HCT116 (cell line): ENCODE measurements around the gene CEMIP2. TPM values are rescaled to one million over a fixed set of nuclear protein-coding genes. Genes with fewer than 3 reads are reported as not detected.

Experiments used
- ATAC-seq: fragments of 200-7000 bp; cut with Tn5 transposase; 2 replicates; pipeline ENCODE4 v1.9.1; 2020; ENCODE audit warnings: mild to moderate bottlenecking, moderate library complexity
- BruUV-seq: library from RNA; stranded (reverse); fragments of 400-500 nt; replicated peaks from 2 replicates; lab custom pipeline; 2021; lab: Mats Ljungman, UMichigan
- CTCF ChIA-PET: fragments of 300-600 bp; sonication (Branson Sonifier 250); formaldehyde crosslinking; loops from one replicate; lab custom pipeline; 2021; ENCODE audit warnings: antibody characterized with exemption; lab: Charles Lee
- POLR2A ChIA-PET: fragments of 300-600, 350-600 bp; sonication (Branson Sonifier 250); formaldehyde crosslinking; loops from one replicate; lab custom pipeline; 2021; ENCODE audit warnings: antibody characterized with exemption; lab: Charles Lee
- RAD21 ChIA-PET, 2 experiments: fragments of 300-600 bp; sonication (Branson Sonifier 250); formaldehyde crosslinking; loops; one replicate each; lab custom pipeline; 2023; ENCODE audit warnings: low total read pairs in 2 of 2; ENCODE audit not compliant: uncharacterized antibody in 2 of 2, unreplicated experiment in 2 of 2, low non-redundant PET in 1 of 2; lab: Charles Lee
- DNase-seq: peaks from one replicate; pipeline ENCODE4 v3.0.0-alpha.2; 2010; ENCODE audit warnings: low read depth, low spot score
- H2AFZ ChIP-seq: fragments of 200-600 bp; shearing (Covaris generic), sonication (generic); 2 replicates; pipeline ENCODE4 v1.6.1; 2017; ENCODE audit warnings: low read depth, mixed run types, mixed read lengths, antibody characterized with exemption, low read length; ENCODE audit not compliant: poor library complexity, severe bottlenecking
- H3K27ac ChIP-seq: 2 replicates; pipeline ENCODE4 v1.5.1; 2012; ENCODE audit warnings: low read depth, low read length
- H3K27me3 ChIP-seq: fragments of 200-600 bp; sonication (generic); 2 replicates; pipeline ENCODE4 v1.6.1; 2016; ENCODE audit warnings: mixed run types, low read length, mixed read lengths; ENCODE audit not compliant: insufficient read depth
- H3K36me3 ChIP-seq, 2 experiments: fragments of 200-500 bp in 1 of 2; fragments of 200-600 bp in 1 of 2; sonication (Bioruptor generic) in 1 of 2; sonication (generic) in 1 of 2; 2 replicates each; pipeline versions ENCODE4 v1.5.1 to v1.6.1; 2014 to 2016; ENCODE audit warnings: low read length in 2 of 2, inconsistent platforms in 1 of 2, mixed read lengths in 1 of 2, mixed run types in 1 of 2; ENCODE audit not compliant: insufficient read depth in 2 of 2, control insufficient read depth in 1 of 2
- H3K4me1 ChIP-seq, 2 experiments: fragments of 200-600 bp in 1 of 2; sonication (generic) in 1 of 2; 2 replicates each; pipeline versions ENCODE4 v1.5.1 to v1.6.1; 2012 to 2017; ENCODE audit warnings: low read length in 2 of 2, inconsistent platforms in 1 of 2, mild to moderate bottlenecking in 1 of 2, mixed read lengths in 1 of 2, mixed run types in 1 of 2, moderate library complexity in 1 of 2; ENCODE audit not compliant: insufficient read depth in 2 of 2, control insufficient read depth in 1 of 2
- H3K4me2 ChIP-seq: fragments of 200-600 bp; sonication (generic); 2 replicates; pipeline ENCODE4 v1.6.1; 2017; ENCODE audit warnings: mixed run types, low read length, mixed read lengths
- H3K4me3 ChIP-seq, 2 experiments: fragments of 200-600 bp in 1 of 2; sonication (generic) in 1 of 2; replicated peaks in 1 of 2; 2 replicates each; pipeline ENCODE4 v1.5.1; 2011 to 2016; ENCODE audit warnings: low read length in 2 of 2, control low read depth in 1 of 2, low read depth in 1 of 2, mild to moderate bottlenecking in 1 of 2, mixed read lengths in 1 of 2, mixed run types in 1 of 2
- H3K79me2 ChIP-seq: fragments of 200-600 bp; sonication (generic); 2 replicates; pipeline ENCODE4 v1.6.1; 2017; ENCODE audit warnings: mild to moderate bottlenecking, mixed run types, low read length, moderate library complexity, mixed read lengths; ENCODE audit not compliant: insufficient read depth
- H3K9ac ChIP-seq: fragments of 200-600 bp; sonication (generic); 2 replicates; pipeline ENCODE4 v1.6.1; 2016; ENCODE audit warnings: low read length, mixed read lengths
- H3K9me2 ChIP-seq: fragments of 200-600 bp; sonication (generic), shearing (Covaris generic); 2 replicates; pipeline ENCODE4 v1.6.1; 2017; ENCODE audit warnings: mixed run types, mild to moderate bottlenecking, moderate library complexity; ENCODE audit not compliant: insufficient read depth
- H3K9me3 ChIP-seq, 2 experiments: fragments of 200-500 bp in 1 of 2; fragments of 200-600 bp in 1 of 2; sonication (Bioruptor generic) in 1 of 2; sonication (generic) in 1 of 2; 2 replicates each; pipeline ENCODE4 v1.6.1; 2014 to 2017; ENCODE audit warnings: low read length in 2 of 2, mixed read lengths in 2 of 2, inconsistent platforms in 1 of 2, low read depth in 1 of 2, mild to moderate bottlenecking in 1 of 2, mixed run types in 1 of 2, moderate library complexity in 1 of 2; ENCODE audit not compliant: control insufficient read depth in 1 of 2, insufficient read depth in 1 of 2
- H4K20me1 ChIP-seq: fragments of 200-600 bp; sonication (generic), shearing (Covaris generic); 2 replicates; pipeline ENCODE4 v1.6.1; 2017; ENCODE audit warnings: mixed run types, mild to moderate bottlenecking, moderate library complexity; ENCODE audit not compliant: insufficient read depth
- ATF3 ChIP-seq: IDR thresholded peaks from 2 replicates; pipeline ENCODE4 v1.6.1; 2012
- CEBPB ChIP-seq: IDR thresholded peaks from 2 replicates; pipeline ENCODE4 v1.6.1; 2012; ENCODE audit warnings: low read depth
- CTCF ChIP-seq, 3 experiments: fragments of 200-600 bp in 1 of 3; sonication (generic) in 1 of 3; IDR thresholded peaks in 2 of 3; conservative IDR thresholded peaks in 1 of 3; 2 replicates each; pipeline ENCODE4 v1.5.1; 2012 to 2017; ENCODE audit warnings: low read depth in 2 of 3, low read length in 2 of 3, antibody characterized with exemption in 1 of 3, borderline replicate concordance in 1 of 3, control low read depth in 1 of 3, mild to moderate bottlenecking in 1 of 3, mixed read lengths in 1 of 3, mixed run types in 1 of 3, moderate library complexity in 1 of 3; ENCODE audit not compliant: insufficient read depth in 1 of 3
- EGR1 ChIP-seq: IDR thresholded peaks from 2 replicates; pipeline ENCODE4 v1.6.1; 2012; ENCODE audit warnings: low read depth
- ELF1 ChIP-seq: IDR thresholded peaks from 2 replicates; pipeline ENCODE4 v1.6.1; 2012; ENCODE audit warnings: low read depth, borderline replicate concordance
- EZH2 ChIP-seq: fragments of 200-600 bp; sonication (generic); IDR thresholded peaks from 2 replicates; pipeline ENCODE4 v1.6.1; 2017; ENCODE audit warnings: antibody characterized with exemption, mixed run types
- EZH2phosphoT487 ChIP-seq: fragments of 200-600 bp; IDR thresholded peaks from 2 replicates; pipeline ENCODE4 v1.6.1; 2018; ENCODE audit warnings: antibody characterized with exemption, borderline replicate concordance
- FOSL1 ChIP-seq: IDR thresholded peaks from 2 replicates; pipeline ENCODE4 v1.6.1; 2012; ENCODE audit warnings: low read depth
- JUND ChIP-seq: IDR thresholded peaks from 2 replicates; pipeline ENCODE4 v1.6.1; 2012
- MAX ChIP-seq: IDR thresholded peaks from 2 replicates; pipeline ENCODE4 v1.6.1; 2012
- POLR2A ChIP-seq: IDR thresholded peaks from 2 replicates; pipeline ENCODE4 v1.7.0; 2011; ENCODE audit warnings: borderline replicate concordance; ENCODE audit not compliant: insufficient read depth, insufficient read length; ENCODE audit errors: extremely low read depth
- POLR2AphosphoS5 ChIP-seq: IDR thresholded peaks from 2 replicates; pipeline ENCODE4 v1.6.1; 2011; ENCODE audit warnings: mild to moderate bottlenecking, low read depth, low read length, moderate library complexity
- RAD21 ChIP-seq: IDR thresholded peaks from 2 replicates; pipeline ENCODE4 v1.6.1; 2012; ENCODE audit warnings: low read depth, mild to moderate bottlenecking
- REST ChIP-seq: IDR thresholded peaks from 2 replicates; pipeline ENCODE4 v1.6.1; 2012; ENCODE audit warnings: low read depth
- SIN3A ChIP-seq: IDR thresholded peaks from 2 replicates; pipeline ENCODE4 v1.6.1; 2012; ENCODE audit warnings: low read depth
- SRF ChIP-seq: IDR thresholded peaks from 2 replicates; pipeline ENCODE4 v1.6.1; 2012; ENCODE audit warnings: low read depth
- TCF7L2 ChIP-seq: IDR thresholded peaks from 2 replicates; pipeline ENCODE4 v1.7.0; 2011; ENCODE audit warnings: borderline replicate concordance, inconsistent platforms; ENCODE audit not compliant: insufficient read depth, insufficient read length; ENCODE audit errors: extremely low read depth
- ZFX ChIP-seq: fragments of 450-650 bp; IDR thresholded peaks from 2 replicates; pipeline ENCODE4 v1.6.1; 2017
- ZNF274 ChIP-seq: fragments of 200-500 bp; sonication (Bioruptor generic); IDR thresholded peaks from 2 replicates; pipeline ENCODE4 v1.6.1; 2014; ENCODE audit warnings: mild to moderate bottlenecking, low read depth, low read length, inconsistent platforms
- intact Hi-C: fragments of 100-400 bp; cut with micrococcal nuclease; formaldehyde crosslinking; loops from 2 replicates; pipeline ENCODE4 v1.10.0; 2022
- total RNA-seq: library from RNA; stranded (reverse); gene quantifications from one replicate; pipeline ENCODE4 v1.2.1, GENCODE V29; 2021; ENCODE audit not compliant: unreplicated experiment
- TF ChIP-seq, protein P1 (sequence below): IDR thresholded peaks from 2 replicates; pipeline ENCODE4 v1.6.1; 2011; ENCODE audit warnings: mild to moderate bottlenecking, low read length, moderate library complexity; ENCODE audit not compliant: insufficient replicate concordance; ENCODE audit errors: extremely low read depth

CEMIP2 gene
- total RNA-seq, 1 experiment from 2014 or later: 14.3 TPM

GRCh38 chr9:71703172-71703872 is 65.0 kb downstream of the CEMIP2 start:
- ChIA-PET CTCF (no interaction called here), RAD21 (no interaction called here), POLR2A (no interaction called here)
- no peak overlapping the region for H3K9ac ChIP-seq
- H3K27me3 ChIP-seq: no peaks in the 10 kb centered on the region
- DNase-seq: no peak
- H3K79me2 ChIP-seq: no peaks in the 10 kb centered on the region
- no peak for ATAC-seq
- BruUV-seq: no TSS peak
- intact Hi-C loops: no loop called here
- H3K4me3 ChIP-seq: no peak overlapping the region
- H3K27ac ChIP-seq: no peak overlapping the region
- no peaks in the 10 kb centered on the region for H4K20me1 ChIP-seq
- 0 out of 4 replicates have a peak, but pooled peaks cover 0 to 2% of the 10 kb centered on the region in 2 experiments for H3K36me3 ChIP-seq
- H3K9me2 ChIP-seq: no peaks in the 10 kb centered on the region
- no peak overlapping the region for H3K4me2 ChIP-seq
- no peak for TF ChIP-seq REST
- no peak for TF ChIP-seq JUND
- no peak for TF ChIP-seq POLR2AphosphoS5
- TF ChIP-seq CEBPB: no peak
- no peak for TF ChIP-seq CTCF (IDR thresholded peaks at IDR 0.05 in 2 of 3, conservative IDR thresholded peaks at IDR 0.05 in 1 of 3; ENCODE audit: borderline replicate concordance in 1 of 3, insufficient read depth in 1 of 3, low read depth in 2 of 3, low read length in 2 of 3)
- no peak for TF ChIP-seq EZH2
- TF ChIP-seq MAX: no peak
- TF ChIP-seq, protein P1, sequence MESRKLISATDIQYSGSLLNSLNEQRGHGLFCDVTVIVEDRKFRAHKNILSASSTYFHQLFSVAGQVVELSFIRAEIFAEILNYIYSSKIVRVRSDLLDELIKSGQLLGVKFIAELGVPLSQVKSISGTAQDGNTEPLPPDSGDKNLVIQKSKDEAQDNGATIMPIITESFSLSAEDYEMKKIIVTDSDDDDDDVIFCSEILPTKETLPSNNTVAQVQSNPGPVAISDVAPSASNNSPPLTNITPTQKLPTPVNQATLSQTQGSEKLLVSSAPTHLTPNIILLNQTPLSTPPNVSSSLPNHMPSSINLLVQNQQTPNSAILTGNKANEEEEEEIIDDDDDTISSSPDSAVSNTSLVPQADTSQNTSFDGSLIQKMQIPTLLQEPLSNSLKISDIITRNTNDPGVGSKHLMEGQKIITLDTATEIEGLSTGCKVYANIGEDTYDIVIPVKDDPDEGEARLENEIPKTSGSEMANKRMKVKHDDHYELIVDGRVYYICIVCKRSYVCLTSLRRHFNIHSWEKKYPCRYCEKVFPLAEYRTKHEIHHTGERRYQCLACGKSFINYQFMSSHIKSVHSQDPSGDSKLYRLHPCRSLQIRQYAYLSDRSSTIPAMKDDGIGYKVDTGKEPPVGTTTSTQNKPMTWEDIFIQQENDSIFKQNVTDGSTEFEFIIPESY: no peak
- no peak for TF ChIP-seq RAD21
- TF ChIP-seq TCF7L2: no peak
- TF ChIP-seq ZNF274: no peak
- no peak for TF ChIP-seq FOSL1
- no peak for TF ChIP-seq POLR2A
- no peak for TF ChIP-seq EZH2phosphoT487
- no peak for TF ChIP-seq SRF
- TF ChIP-seq ATF3: no peak
- no peak for TF ChIP-seq ZFX
- TF ChIP-seq EGR1: no peak
- no peak for TF ChIP-seq ELF1
- TF ChIP-seq SIN3A: no peak
- H3K9me3 ChIP-seq: no peaks in the 10 kb centered on the region
- no peaks in the 10 kb centered on the region for H3K4me1 ChIP-seq
- H2AFZ ChIP-seq: no peak overlapping the region
